ELR (cell line): ENCODE results near the gene OBSCN.

Experiments used
- DNase-seq: peaks from one replicate; pipeline ENCODE4 v3.0.0-alpha.2; 2015; ENCODE audit warnings: low read depth

OBSCN gene

GRCh38 chr1:228358039-228358763, 150.4 kb downstream of the OBSCN start:
- DNase-seq = peak; percentile 37

GRCh38 chr1:228358764-228359612, 151.1 kb downstream of the OBSCN start:
- no peak for DNase-seq

GRCh38 chr1:228359613-228360532, 152.0 kb downstream of the OBSCN start:
- no peak for DNase-seq

GRCh38 chr1:228360533-228361313, 152.9 kb downstream of the OBSCN start:
- DNase-seq = no peak

- no peak for DNase-seq
These were observed 153.7 kb downstream of the OBSCN start for GRCh38 chr1:228361314-228362140.

- no peak for DNase-seq
These were observed 154.5 kb downstream of the OBSCN start for GRCh38 chr1:228362141-228362883.

GRCh38 chr1:228362884-228363450, 155.1 kb downstream of the OBSCN start:
- DNase-seq = no peak

GRCh38 chr1:228363686-228364067, 155.8 kb downstream of the OBSCN start:
- DNase-seq = no peak

GRCh38 chr1:228364068-228364705, 156.3 kb downstream of the OBSCN start:
- no peak for DNase-seq

- no peak for DNase-seq
These were observed 156.9 kb downstream of the OBSCN start for GRCh38 chr1:228364706-228365213.

- DNase-seq = no peak
These were observed 157.6 kb downstream of the OBSCN start for GRCh38 chr1:228365271-228366061.

- DNase-seq = no peak
These were observed 158.4 kb downstream of the OBSCN start for GRCh38 chr1:228366062-228366865.

GRCh38 chr1:228366866-228367741, 159.3 kb downstream of the OBSCN start:
- DNase-seq = no peak

GRCh38 chr1:228367798-228368791, 160.3 kb downstream of the OBSCN start:
- DNase-seq = peak; percentile 8
